Mucosa of descending colon (tissue), 3 donors: ENCODE measurements around the gene PNPLA3. TPM values are rescaled to one million over a fixed set of nuclear protein-coding genes. Genes with fewer than 3 reads are reported as not detected.

ENCODE experiments used
- ATAC-seq: fragments of 200-7000 bp; cut with Tn5 transposase; one replicate; pipeline ENCODE4 v1.9.1; 2020; ENCODE audit warnings: mild to moderate bottlenecking, moderate library complexity
- DNase-seq, 3 donors: peaks; one replicate each; pipeline ENCODE4 v3.0.0-alpha.2; 2020
- H3K36me3 ChIP-seq: fragments of 200-600 bp; one replicate; pipeline ENCODE4 v1.8.0; 2021; ENCODE audit warnings: low read depth, mild to moderate bottlenecking
- H3K4me1 ChIP-seq: fragments of 200-600 bp; one replicate; pipeline ENCODE4 v1.8.0; 2021; ENCODE audit warnings: low read depth, mild to moderate bottlenecking
- H3K4me3 ChIP-seq: fragments of 200-600 bp; one replicate; pipeline ENCODE4 v1.8.0; 2021; ENCODE audit warnings: mild to moderate bottlenecking
- H3K9me3 ChIP-seq: fragments of 200-600 bp; one replicate; pipeline ENCODE4 v1.8.0; 2021; ENCODE audit warnings: mild to moderate bottlenecking
- intact Hi-C, 2 donors: fragments of 100-400 bp; cut with DNase I in 1 of 2; cut with micrococcal nuclease in 1 of 2; formaldehyde crosslinking; loops; one replicate each; pipeline versions ENCODE4 v1.11.0 to v1.11.1; 2022; cut with DNase I, micrococcal nuclease
- total RNA-seq, 3 donors: library from RNA; stranded (reverse); fragmentation: NEBNext Ultra II Directional in 2 of 3; extraction: Animal tissue kit (Norgen Biotek cat#: 25700) in 2 of 3; gene quantifications; one replicate each; pipeline versions ENCODE4 v1.2.1 to v1.2.4, GENCODE V29; 2021 to 2023
- TF ChIP-seq, protein P1 (sequence below): fragments of 200-600 bp; IDR thresholded peaks from one replicate; pipeline ENCODE4 v1.8.0; 2022; ENCODE audit warnings: antibody characterized with exemption, mild to moderate bottlenecking
- donor health status: DM: no; HTN: no; CAD: no; lungs with moderate emphysema.
- donor health status: DM: no; HTN: no; CAD: no.
- donor health status: DM: no; HTN: yes; CAD: no.

PNPLA3 gene
- total RNA-seq, 3 donors from 2014 or later, result 0.16 to 0.23 (median 0.22) TPM

DNA sequence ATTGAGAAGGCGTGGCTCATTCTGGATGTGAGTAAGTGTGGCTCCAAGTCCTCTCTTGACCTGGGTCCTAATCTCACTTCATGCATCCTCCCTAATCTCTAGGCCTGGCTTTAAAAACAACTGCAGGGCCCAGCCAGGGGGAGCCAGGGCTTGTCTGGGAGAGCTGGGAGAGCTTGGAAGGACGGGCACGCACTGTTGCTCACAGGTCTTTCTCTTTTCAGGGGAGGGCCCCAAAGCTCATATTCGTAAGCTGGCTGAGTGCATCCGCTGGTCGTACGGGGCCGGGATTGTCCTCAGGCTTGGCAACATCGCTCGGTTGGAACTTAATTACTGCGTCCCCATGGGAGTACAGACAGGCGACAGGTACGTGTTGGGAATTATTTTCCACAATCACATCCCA is 66.4 kb downstream of the PNPLA3 start:
- TF ChIP-seq, protein P1, sequence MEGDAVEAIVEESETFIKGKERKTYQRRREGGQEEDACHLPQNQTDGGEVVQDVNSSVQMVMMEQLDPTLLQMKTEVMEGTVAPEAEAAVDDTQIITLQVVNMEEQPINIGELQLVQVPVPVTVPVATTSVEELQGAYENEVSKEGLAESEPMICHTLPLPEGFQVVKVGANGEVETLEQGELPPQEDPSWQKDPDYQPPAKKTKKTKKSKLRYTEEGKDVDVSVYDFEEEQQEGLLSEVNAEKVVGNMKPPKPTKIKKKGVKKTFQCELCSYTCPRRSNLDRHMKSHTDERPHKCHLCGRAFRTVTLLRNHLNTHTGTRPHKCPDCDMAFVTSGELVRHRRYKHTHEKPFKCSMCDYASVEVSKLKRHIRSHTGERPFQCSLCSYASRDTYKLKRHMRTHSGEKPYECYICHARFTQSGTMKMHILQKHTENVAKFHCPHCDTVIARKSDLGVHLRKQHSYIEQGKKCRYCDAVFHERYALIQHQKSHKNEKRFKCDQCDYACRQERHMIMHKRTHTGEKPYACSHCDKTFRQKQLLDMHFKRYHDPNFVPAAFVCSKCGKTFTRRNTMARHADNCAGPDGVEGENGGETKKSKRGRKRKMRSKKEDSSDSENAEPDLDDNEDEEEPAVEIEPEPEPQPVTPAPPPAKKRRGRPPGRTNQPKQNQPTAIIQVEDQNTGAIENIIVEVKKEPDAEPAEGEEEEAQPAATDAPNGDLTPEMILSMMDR, result no peak
- Histone ChIP-seq H3K9me3 (no peaks in the 10 kb centered on the region), H3K4me1 (no peaks in the 10 kb centered on the region), H3K4me3 (no peak overlapping the region), H3K36me3 (no peaks in the 10 kb centered on the region)
- intact Hi-C loops, result loop anchor here (5.0 to 10.0 kb wide), 4 partner anchors 85 to 637 kb away; no protein-coding TSS in a partner anchor
- DNase-seq, result no peak
- ATAC-seq, result no peak

DNA sequence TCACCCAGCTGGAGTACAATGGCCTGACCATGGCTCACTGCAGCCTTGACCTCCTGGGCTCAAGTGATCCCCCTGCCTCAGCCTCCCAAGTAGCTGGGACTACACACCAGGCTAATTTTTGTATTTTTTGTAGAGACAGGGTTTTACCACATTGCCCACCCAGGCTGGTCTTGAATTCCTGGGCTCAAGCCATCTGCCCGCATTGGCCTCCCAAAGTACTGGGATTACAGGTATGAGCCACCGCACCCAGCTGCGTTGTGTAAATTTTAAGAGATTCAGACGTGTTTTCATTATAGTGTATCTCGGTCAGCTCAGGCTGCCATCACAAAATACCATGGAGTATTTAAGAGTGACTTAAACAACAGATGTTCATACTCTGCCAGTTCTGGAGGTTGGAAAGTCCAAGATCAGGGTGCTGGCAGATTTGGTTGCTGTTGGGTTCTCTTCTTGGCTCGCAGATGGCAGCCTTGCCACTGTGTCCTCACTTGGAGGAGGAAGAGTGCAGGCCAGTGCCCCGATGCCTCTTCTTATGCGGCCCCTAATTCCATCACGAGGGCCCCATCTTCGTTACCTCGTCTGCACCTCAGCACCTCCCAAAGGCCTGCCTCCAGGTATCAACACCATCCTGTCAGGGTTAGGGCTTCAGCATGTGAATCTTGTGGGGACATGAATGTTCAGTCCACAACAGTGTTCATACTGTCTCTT is 67.9 kb downstream of the PNPLA3 start:
- TF ChIP-seq, protein P1, result no peak
- Histone ChIP-seq H3K9me3 (no peaks in the 10 kb centered on the region), H3K4me3 (no peak overlapping the region), H3K4me1 (no peaks in the 10 kb centered on the region), H3K36me3 (peaks cover 3% of the 10 kb centered on the region)
- no peak for DNase-seq
- no peak for ATAC-seq
- intact Hi-C loops, result loop anchor here (5.0 to 10.0 kb wide), 4 partner anchors 83 to 636 kb away; no protein-coding TSS in a partner anchor

GRCh38 chr22:43992331-43992821 is 68.8 kb downstream of the PNPLA3 start:
- TF ChIP-seq, protein P1, result no peak
- H3K4me3 ChIP-seq, result no peak overlapping the region
- no peak for ATAC-seq
- H3K9me3 ChIP-seq, result no peaks in the 10 kb centered on the region
- intact Hi-C loops, result loop anchor here (5.0 to 10.0 kb wide), 4 partner anchors 82 to 635 kb away; no protein-coding TSS in a partner anchor
- H3K36me3 ChIP-seq, result peaks cover 3% of the 10 kb centered on the region
- DNase-seq, result no peak
- no peaks in the 10 kb centered on the region for H3K4me1 ChIP-seq

GRCh38 chr22:43993072-43993760 is 69.6 kb downstream of the PNPLA3 start:
- no peak overlapping the region for H3K4me3 ChIP-seq
- TF ChIP-seq, protein P1, result peak; percentile 91
- intact Hi-C loops, result loop anchor here (5.0 to 10.0 kb wide), 4 partner anchors 82 to 634 kb away; no protein-coding TSS in a partner anchor
- ATAC-seq, result peak; percentile 81
- peaks cover 3% of the 10 kb centered on the region for H3K36me3 ChIP-seq
- DNase-seq, result peak in 2 of 3 donors; percentile 61
- no peaks in the 10 kb centered on the region for H3K9me3 ChIP-seq
- no peaks in the 10 kb centered on the region for H3K4me1 ChIP-seq

- TF ChIP-seq, protein P1, result no peak
- H3K4me1 ChIP-seq, result no peaks in the 10 kb centered on the region
- H3K9me3 ChIP-seq, result no peaks in the 10 kb centered on the region
- ATAC-seq (no peak), DNase-seq (no peak)
- intact Hi-C loops, result loop anchor here (5.0 to 10.0 kb wide), 4 partner anchors 81 to 633 kb away; no protein-coding TSS in a partner anchor
- H3K4me3 ChIP-seq, result no peak overlapping the region
- H3K36me3 ChIP-seq, result peaks cover 3% of the 10 kb centered on the region
These were observed 70.4 kb downstream of the PNPLA3 start for GRCh38 chr22:43994006-43994405.
